NCI-H1092 treated with DMSO at 0.1 percent for 48 hours (cell line): ENCODE data around the gene NPDC1.
A peak's percentile ranks its signal among the peaks of the same experiment; 100 is the strongest.

Experiments used
- DNase-seq: peaks from one replicate; lab custom pipeline; 2025; lab: John Stamatoyannopoulos, UW

Gene NPDC1

DNA sequence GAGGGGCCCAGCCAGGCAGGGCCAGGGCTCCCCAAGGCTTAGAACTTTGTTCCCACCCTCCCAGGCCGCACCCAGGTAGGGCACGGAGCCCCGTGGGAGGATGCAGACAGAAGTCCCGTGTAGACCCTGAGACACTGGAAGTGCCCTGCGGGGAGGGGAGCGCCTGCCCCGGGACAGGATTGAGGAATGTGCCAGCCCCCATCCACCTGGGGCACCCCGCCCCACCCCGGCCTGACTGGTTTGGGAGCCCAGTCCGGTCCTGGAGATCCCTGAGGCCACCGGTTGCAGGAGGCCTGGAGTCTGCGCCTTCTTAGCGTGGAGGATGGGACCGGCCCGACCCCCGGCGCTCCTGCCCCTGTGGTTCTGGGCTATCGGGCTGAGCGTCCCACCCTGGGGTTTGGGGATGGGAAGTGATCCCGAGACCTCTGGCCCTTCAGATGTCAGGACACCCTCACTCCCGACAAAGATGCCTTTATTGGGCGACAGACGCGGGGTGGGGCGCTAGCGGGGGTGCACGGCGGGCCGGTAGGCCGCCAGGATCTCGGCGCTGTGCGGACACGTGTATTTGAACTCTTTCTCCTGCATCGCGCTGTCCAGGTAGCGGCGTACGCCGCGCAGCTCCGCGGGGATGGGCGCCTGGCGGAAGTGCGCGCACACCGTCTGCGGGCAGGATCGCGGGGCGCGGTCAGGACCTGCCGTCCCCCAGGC, 51.6 kb downstream of the NPDC1 start:
- no peak for DNase-seq

GRCh38 chr9:136992819-136993369, 53.1 kb downstream of the NPDC1 start:
- DNase-seq: no peak

DNA sequence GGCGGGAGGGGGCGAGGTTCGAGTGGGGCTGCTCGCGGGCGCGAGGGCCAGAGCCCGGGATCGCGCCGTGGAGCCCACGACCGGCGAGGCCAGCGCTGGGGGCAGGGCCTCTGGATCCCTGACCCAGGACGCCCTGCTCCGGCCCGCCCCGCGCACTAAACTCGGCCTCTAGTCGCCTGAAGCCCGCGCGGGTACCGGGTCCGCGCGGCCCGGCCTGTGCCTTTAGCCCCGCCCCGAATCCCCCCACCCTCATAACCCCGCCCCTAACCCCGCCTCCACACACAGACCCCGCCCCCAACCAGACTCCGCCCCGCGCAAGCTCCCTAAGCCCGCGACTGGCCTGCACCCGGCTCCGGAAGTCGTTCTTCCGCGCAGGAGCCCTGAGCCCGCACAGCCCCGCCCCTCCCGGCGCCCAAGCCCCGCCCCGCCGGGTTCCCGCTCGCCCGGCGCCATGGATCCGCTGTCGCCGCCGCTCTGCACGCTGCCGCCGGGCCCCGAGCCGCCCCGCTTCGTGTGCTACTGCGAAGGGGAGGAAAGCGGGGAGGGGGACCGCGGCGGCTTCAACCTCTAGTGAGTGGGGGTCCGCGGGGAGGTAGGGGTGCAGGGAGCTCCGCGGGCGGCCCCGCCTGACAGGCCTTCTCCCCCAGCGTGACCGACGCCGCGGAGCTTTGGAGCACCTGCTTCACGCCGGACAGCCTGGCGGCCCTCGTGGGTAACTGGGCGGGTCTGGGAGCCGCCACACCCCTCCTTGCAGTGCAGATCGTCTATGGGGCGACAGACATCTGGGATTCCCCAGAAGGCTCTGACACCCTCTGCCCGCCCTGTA, 53.8 kb downstream of the NPDC1 start, which contains the start of gene PAXX:
Gene PAXX (plus strand): TSS at position 430 of the 826 bp plus-strand sequence. CDS start 22 bp downstream, at position 452.
- peak; percentile 79 for DNase-seq

- no peak for DNase-seq
Observed at GRCh38 chr9:136990242-136990911, 55.6 kb downstream of the NPDC1 start.
